GM21576 (cell line): ENCODE measurements around the gene PPM1F.
"Not testable (repeated sequence)": the region's sequence is repeated elsewhere in the genome, so short reads cannot be mapped to it uniquely, and the experiment has no call there.

ENCODE experiments used
- ATAC-seq: cut with Tn5 transposase; IDR thresholded peaks from one replicate; pipeline ENCODE4 v1.9.1; 2021; ENCODE audit warnings: mild to moderate bottlenecking, moderate library complexity; ENCODE audit not compliant: unreplicated experiment

PPM1F gene

DNA sequence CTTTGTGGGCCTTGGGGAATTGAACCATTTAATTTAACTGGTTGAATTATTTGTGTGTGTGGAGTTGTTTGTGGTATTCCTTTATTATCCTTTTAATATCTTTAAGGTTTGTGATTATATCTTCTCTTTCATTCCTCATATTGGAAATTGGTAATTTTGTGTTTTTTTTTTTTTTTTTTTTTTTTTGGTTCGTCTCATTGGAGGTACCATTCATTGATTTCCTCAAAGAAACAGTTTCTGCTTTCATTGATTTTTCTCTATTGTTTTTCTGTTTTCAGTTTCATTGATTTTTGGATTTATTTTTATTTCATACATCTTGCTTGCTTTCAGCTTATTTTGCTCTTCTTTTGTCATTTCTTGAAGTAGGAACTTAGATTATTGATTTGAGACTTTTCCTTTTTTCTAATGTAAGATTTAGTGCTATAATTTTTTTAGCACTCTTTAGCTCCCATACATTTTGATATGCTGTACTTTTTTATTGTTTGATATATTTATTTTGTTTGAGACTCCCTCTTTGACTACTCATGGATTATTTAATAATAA, 54.2 kb downstream of the PPM1F start:
- ATAC-seq, result no peak

DNA sequence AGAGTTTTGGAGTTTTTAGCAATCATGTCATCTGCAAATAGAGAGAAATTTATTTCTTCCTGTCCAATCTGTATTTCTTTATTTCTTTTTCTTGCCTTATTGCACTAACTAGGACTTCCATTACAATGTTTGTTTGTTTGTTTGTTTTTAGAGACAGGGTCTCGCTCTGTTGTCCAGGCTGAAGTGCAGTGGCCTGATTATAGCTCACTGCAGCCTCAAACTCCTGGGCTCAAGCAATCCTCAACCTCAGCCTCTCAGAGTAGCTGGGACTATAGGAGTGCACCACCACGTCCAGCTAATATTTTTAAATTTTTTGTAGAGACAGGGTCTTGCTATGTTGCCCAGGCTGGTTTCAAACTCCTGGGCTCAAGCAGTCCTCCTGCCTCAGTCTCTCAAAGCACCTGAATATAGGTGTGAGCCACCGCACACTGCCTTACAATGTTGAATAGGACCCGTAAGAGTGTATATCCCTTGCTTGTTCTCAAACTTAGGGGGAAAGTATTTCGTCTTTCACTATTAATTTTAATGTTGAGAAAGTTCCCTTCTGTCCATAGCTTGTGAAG, 55.6 kb downstream of the PPM1F start:
- no peak for ATAC-seq

DNA sequence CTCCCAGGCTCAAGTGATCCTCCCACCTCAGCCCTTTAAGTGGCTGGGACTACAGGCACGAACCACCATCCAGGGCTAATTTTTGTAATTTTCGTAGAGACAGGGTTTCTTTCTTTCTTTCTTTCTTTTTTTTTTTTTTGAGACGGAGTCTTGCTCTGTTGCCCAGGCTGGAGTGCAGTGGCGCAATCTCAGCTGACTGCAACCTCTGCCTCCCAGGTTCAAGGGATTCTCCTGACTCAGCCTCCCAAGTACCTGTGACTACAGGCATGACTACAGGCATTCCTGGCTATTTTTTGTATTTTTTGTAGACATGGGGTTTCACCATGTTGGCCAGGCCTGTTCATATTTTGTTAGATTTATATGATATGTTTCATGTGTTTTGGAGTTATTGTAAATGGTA, 56.4 kb downstream of the PPM1F start:
- not testable (repeated sequence) for ATAC-seq

DNA sequence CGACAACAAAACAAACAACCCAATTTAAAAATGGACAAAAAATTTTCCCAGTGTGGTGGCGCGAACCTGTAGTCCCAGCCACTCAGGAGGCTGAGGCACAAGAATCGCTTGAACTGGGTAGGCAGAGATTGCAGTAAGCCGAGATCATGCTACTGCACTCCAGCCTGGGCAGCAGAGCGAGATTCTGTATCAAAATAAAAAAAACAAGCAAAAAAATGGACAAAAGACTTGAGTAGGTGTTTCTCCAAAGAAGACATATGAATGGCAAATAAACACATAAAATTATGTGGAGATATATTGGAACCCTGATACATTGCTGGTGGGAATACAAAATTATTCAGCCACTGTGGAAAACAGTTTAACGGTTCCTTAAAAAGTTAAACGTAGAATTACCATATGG, 57.8 kb downstream of the PPM1F start:
- ATAC-seq, result no peak

DNA sequence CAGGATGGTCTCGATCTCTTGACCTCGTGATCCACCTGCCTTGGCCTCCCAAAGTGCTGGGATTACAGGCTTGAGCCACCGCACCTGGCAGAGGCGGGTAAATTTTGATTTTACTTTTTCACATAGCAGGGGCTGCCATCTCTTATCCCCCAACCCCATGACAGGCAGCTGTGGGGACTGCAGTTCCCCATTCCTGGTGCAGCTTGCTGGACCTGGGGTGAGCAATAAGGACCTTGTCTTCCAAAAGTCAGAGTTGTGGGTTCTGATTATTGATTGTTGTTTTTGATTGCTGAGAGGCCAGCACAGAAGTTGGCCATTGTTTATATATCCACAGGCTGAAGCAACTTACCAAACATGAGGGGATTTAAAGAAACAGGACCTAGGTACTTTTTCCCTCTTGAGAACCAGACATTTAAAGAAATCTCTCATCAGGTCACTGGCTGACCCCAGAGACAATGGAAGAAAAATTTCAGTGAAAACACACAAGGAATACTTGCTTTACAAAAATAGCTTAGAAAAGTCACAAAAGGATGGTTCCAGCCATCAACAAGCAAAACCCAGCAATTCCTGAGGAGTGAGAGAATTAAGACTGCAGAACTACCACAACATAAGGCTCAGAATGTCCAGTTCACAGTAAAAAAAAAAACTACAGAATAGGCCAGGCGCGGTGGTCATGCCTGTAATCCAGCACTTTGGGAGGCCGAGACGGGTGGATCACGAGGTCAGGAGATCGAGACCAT, 63.2 kb downstream of the PPM1F start:
- no peak for ATAC-seq

DNA sequence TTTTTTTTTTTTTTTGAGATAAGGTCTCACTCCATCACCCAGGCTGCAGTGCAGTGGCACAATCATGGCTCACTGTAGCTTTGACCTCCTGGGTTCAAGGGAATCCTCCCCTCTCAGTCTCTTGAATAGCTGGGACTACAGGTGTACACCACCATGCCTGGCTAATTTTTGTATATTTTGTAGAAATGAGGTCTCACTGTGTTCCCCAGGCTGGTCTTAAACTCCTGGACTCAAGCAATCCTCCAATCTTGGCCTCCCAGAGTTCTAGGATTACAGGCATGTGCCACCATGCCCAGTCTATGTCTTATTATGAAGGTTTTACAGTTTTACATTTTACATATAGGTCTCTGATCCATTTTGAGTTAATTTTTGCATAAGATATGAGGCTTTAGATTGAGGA, 64.8 kb downstream of the PPM1F start:
- ATAC-seq, result no peak

DNA sequence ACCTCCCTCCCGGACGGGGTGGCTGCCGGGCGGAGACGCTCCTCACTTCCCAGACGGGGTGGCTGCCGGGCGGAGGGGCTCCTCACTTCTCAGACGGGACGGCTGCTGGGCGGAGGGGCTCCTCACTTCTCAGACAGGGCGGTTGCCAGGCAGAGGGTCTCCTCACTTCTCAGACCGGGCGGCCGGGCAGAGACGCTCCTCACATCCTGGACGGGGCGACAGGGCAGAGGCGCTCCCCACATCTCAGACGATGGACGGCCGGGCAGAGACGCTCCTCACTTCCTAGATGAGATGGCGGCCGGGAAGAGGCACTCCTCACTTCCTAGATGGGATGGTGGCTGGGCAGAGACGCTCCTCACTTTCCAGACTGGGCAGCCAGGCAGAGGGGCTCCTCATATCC, 68.7 kb downstream of the PPM1F start:
- not testable (repeated sequence) for ATAC-seq

DNA sequence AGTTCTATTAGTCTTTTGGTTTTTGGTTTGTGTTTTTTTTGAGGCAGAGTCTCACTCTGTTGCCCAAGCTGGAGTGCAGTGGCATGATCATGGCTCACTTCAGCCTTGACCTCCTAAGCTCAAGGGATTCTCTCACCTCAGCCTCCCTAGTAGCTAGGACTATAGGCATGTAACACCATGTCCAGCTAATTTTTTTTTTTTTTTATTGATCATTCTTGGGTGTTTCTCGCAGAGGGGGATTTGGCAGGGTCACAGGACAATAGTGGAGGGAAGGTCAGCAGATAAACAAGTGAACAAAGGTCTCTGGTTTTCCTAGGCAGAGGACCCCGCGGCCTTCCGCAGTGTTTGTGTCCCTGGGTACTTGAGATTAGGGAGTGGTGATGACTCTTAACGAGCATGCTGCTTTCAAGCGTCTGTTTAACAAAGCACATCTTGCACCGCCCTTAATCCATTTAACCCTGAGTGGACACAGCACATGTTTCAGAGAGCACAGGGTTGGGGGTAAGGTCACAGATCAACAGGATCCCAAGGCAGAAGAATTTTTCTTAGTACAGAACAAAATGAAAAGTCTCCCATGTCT, 69.8 kb downstream of the PPM1F start:
- not testable (repeated sequence) for ATAC-seq

DNA sequence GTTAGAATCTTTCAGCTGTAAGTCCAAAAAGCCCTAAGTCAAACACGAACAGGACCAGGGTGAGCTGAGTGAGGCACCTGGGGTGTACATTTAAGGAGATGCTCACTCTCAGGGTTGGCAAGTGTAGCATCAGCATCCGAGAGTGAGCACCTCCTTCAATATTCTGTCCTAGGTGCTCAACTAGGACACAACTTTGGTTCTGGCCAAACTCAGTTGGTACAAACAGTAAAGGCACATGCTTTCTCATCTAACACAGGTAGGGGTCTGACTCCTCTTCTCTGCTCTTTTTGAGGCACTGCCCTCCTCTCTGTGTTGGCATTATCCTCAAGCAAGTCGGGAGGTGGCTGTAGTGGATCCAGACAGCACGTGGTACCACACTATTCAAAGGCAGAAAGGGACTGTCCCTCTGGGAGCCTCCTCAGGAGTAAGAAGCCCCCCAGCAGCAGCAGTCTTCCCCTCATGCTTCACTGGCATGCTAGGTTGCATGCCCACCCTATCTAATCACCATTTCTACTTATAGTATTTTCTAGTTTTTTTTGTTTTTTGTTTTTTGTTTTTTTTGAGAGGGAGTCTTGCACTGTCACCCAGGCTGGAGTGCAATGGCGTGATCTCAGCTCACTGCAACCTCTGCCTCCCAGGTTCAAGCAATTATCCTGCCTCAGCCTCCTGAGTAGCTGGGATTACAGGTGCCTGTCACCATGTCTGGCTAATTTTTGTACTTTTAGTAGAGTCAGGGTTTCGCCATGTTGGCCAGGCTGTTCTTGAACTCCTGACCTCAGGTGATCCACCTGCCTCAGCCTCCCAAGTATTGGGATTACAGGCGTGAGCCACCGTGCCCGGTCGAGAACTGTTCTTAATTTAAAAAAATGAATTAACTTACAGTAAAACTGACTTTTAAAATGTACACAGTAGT, 70.6 kb downstream of the PPM1F start:
- no peak for ATAC-seq

DNA sequence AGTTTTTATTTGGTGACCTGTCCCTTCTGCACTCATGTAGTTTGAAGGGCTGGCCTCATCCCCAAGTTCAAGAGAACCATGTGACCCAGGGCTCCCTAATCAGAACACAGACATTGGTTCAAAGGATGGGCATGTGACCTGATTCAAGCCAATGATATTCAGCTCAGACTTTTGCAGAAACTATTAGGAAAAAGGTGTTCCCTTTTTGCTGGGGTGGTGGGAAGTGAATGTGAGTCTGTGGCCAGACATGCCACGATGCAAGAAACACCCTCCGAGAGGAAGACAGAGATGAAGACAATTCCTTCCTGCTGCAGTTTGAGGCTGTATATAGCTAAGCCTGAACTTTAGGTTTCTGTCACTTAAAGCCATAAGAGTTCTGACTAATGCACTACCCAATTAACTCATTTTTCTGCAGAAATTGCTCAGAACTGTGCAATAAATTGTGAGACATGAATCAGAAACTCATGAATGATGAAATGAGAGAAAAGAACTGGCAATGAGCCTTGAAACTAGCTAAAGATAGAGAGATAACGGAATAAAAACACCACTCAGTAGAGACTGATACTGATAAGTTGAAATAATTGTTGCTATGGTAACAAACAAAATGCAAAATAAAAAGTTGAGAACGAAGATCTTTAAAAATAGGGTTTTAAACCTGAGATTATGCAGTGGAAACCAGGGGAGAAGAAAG, 76.0 kb downstream of the PPM1F start:
- ATAC-seq, result no peak

DNA sequence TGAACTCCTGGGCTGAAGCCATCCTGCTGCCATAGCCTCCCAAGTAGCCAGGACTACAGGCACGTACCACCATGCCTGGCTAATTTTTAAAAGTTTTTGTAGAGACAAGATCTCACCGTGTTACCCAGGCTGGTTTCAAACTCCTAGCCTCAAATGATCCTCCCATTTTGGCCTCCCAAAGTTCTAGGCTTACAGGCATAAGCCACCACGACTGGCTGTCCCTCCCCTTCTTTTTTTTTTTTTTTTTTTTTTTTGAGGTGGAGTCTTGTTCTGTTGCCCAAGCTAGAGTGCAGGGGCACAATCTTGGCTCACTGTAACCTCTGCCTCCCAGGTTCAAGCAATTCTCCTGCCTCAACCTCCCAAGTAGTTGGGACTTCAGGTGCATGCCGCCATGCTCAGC, 77.7 kb downstream of the PPM1F start:
- not testable (repeated sequence) for ATAC-seq

DNA sequence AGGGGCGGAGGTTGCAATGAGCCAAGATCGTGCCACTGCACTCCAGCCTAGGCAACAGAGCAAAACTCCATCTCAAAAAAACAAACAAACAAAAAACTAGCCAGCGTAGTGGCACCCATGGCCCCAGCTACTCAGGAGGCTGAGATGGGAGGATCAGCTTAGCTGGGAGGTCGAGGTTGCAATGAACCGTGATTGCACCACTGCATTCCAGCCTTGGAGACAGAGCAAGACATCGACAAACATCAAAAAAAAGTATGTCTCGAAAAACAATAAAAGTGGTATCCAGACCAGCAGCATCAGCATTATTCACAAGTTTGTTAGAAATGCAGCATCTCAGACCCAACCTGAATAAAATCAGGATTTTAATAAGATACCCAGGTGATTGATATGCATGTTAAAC, 79.0 kb downstream of the PPM1F start:
- no peak for ATAC-seq

DNA sequence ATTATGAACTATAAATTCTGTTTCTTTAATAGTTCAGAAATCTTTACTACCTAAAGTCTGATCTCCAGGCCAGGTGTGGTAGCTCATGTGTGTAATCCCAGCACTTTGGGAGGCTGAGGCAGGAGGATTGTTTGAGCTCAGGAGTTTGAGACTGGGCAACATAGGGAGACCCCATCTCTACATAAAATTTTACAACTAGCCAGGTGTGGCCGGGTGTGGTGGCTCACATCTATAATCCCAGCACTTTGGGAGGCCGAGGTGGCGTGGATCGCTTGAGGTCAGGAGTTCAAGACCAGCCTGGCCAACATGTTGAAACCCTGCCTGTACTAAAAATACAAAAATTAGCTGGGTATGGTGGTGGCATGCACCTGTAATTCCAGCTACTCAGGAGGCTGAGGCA, 79.9 kb downstream of the PPM1F start:
- ATAC-seq, result not testable (repeated sequence)
